ENCODE results near the gene TAOK1. TPM values are rescaled to one million over a fixed set of nuclear protein-coding genes. Genes with fewer than 3 reads are reported as not detected.

TAOK1 gene
- total and polyA plus RNA-seq, 4 experiments from 2014 or later: 3.9 to 72.0 (median 37.6) TPM

DNA sequence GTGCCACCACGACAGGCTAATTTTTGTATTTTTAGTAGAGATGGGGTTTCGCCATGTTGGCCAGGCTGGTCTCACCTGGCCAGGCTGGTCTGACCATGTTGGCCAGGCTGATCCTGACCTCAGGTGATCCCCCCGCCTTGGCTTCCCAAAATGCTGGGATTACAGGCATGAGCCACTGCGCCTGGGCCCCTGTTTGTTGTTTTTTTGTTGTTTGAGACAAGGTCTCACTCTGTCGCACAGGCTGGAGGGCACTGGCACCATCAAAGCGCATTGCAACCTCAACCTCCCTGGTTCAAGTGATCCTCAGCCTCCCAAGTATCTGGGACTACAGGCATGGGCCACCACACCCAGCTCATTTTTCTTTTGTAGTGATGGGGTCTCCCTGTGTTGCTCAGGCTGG is 43.7 kb upstream of the TAOK1 start:
- no peak for DNase-seq
- H3K4me1 Mint-ChIP-seq: peaks cover 0 to 2% (median under 1%) of the 10 kb centered on the region in 4 donors
- no peaks in the 10 kb centered on the region for H3K36me3 Mint-ChIP-seq
- ChIA-PET CTCF (ENCODE audit: partially characterized antibody) (interaction anchor here (1.1 kb wide), 1 partner anchor 26 kb away, joined by 3 read pairs; no protein-coding TSS in a partner anchor), POLR2A (ENCODE audit: partially characterized antibody) (no interaction called here)
- H3K4me3 Mint-ChIP-seq: no peak overlapping the region
- no peaks in the 10 kb centered on the region for H3K9me3 ChIP-seq (ENCODE audit: control insufficient read depth in 1 of 2, low read length in 2 of 2)
- H3K27me3 Mint-ChIP-seq: peaks cover 4 to 8% of the 10 kb centered on the region in 2 donors
- no peak overlapping the region for H3K27ac ChIP-seq (ENCODE audit: low read depth, low read length)
- no peak overlapping the region for H3K27ac Mint-ChIP-seq
- intact Hi-C loops (cut with micrococcal nuclease): no loop called here
- no peaks in the 10 kb centered on the region for H3K27me3 ChIP-seq (ENCODE audit: insufficient read depth, low read length)
- peaks cover 0 to 3% (median 0%) of the 10 kb centered on the region in 8 donors for H3K9me3 Mint-ChIP-seq
- no peaks in the 10 kb centered on the region for H3K36me3 ChIP-seq (ENCODE audit: insufficient read depth, low read length)
- no peak overlapping the region for H3K4me3 ChIP-seq (ENCODE audit: low read length in 2 of 2)
- H3K4me1 ChIP-seq (ENCODE audit: insufficient read depth, low read length): no peaks in the 10 kb centered on the region

- peaks cover 0 to 3% (median 0%) of the 10 kb centered on the region in 8 donors for H3K9me3 Mint-ChIP-seq
- intact Hi-C loops (cut with micrococcal nuclease): no loop called here
These were observed 42.1 kb upstream of the TAOK1 start for GRCh38 chr17:29347831-29348629.

DNA sequence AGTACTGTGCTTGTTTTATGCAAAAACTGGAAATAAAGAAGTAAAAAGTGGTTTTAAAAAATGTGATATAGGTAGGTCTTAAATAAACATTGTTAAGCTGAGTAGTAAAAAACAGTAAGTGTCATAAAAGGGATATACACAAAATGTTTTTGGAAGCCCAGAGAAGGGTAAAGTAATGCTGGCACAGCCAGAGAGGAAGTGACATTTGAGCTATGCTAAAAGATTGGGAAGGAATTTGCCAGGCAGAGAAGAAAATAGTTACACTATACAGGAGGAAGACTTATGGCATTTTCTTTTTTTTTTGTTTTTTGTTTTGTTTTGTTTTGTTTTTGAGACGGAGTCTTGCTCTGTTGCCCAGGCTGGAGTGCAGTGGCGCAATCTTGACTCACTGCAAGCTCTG is 40.8 kb upstream of the TAOK1 start:
- no peaks in the 10 kb centered on the region for H3K36me3 Mint-ChIP-seq
- Histone ChIP-seq H3K36me3 (ENCODE audit: insufficient read depth, low read length) (no peaks in the 10 kb centered on the region), H3K9me3 (ENCODE audit: control insufficient read depth in 1 of 2, low read length in 2 of 2) (no peaks in the 10 kb centered on the region), H3K4me1 (ENCODE audit: insufficient read depth, low read length) (no peaks in the 10 kb centered on the region), H3K27ac (ENCODE audit: low read depth, low read length) (no peak overlapping the region), H3K4me3 (ENCODE audit: low read length in 2 of 2) (no peak overlapping the region), H3K27me3 (ENCODE audit: insufficient read depth, low read length) (no peaks in the 10 kb centered on the region)
- peaks cover 1 to 5% of the 10 kb centered on the region in 2 donors for H3K27me3 Mint-ChIP-seq
- DNase-seq: no peak
- peaks cover 0 to 2% (median 0%) of the 10 kb centered on the region in 4 donors for H3K4me1 Mint-ChIP-seq
- peaks cover 0 to 1% (median 0%) of the 10 kb centered on the region in 8 donors for H3K9me3 Mint-ChIP-seq
- H3K27ac Mint-ChIP-seq: no peak overlapping the region
- CTCF ChIA-PET (ENCODE audit: partially characterized antibody): no interaction called here
- POLR2A ChIA-PET (ENCODE audit: partially characterized antibody): no interaction called here
- H3K4me3 Mint-ChIP-seq: no peak overlapping the region
- intact Hi-C loops (cut with micrococcal nuclease): no loop called here

More at GRCh38 chr17:29347831-29348629, 42.1 kb upstream of the TAOK1 start:
- H3K4me3 ChIP-seq (ENCODE audit: low read length in 2 of 2): no peak overlapping the region
- no peaks in the 10 kb centered on the region for H3K9me3 ChIP-seq (ENCODE audit: control insufficient read depth in 1 of 2, low read length in 2 of 2)
- no peak for DNase-seq
- POLR2A ChIA-PET (ENCODE audit: partially characterized antibody): no interaction called here
- no peaks in the 10 kb centered on the region for H3K4me1 ChIP-seq (ENCODE audit: insufficient read depth, low read length)
- no peak overlapping the region for H3K27ac ChIP-seq (ENCODE audit: low read depth, low read length)
- no peaks in the 10 kb centered on the region for H3K36me3 Mint-ChIP-seq
- CTCF ChIA-PET (ENCODE audit: partially characterized antibody): interaction anchor here (1.2 kb wide), 1 partner anchor 22 kb away, joined by 3 read pairs; no protein-coding TSS in a partner anchor
- no peaks in the 10 kb centered on the region for H3K36me3 ChIP-seq (ENCODE audit: insufficient read depth, low read length)
- no peak overlapping the region for H3K27ac Mint-ChIP-seq
- no peak overlapping the region for H3K4me3 Mint-ChIP-seq
- H3K27me3 Mint-ChIP-seq: peaks cover 4 to 5% of the 10 kb centered on the region in 2 donors
- H3K27me3 ChIP-seq (ENCODE audit: insufficient read depth, low read length): no peaks in the 10 kb centered on the region
- peaks cover 0 to 2% (median 0%) of the 10 kb centered on the region in 4 donors for H3K4me1 Mint-ChIP-seq

DNA sequence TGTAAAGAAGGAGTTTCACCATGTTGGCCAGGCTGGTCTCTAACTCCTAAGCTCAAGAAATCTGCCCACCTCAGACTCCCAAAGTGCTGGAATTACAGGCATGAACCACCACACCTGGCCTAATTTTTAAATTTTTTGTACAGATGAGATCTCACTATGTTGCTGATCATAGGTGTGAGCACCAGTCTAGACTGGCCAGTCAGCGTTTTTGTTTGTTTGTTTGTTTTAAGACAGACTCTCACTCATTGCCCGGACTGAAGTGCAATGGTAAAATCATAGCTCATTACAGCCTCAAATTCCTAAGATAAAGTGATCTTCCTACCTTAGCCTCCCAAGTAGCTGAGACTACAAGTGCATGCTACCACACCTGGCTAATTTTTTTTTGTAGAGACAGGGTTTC is 38.0 kb upstream of the TAOK1 start:
- Mint-ChIP-seq H3K36me3 (no peaks in the 10 kb centered on the region), H3K9me3 (no peaks in the 10 kb centered on the region), H3K4me3 (no peak overlapping the region), H3K4me1 (peaks cover 0 to 2% (median 0%) of the 10 kb centered on the region in 4 donors), H3K27ac (peak overlapping the region in 1 of 7 donors; percentile 48), H3K27me3 (peaks cover 4 to 5% of the 10 kb centered on the region in 2 donors)
- no peaks in the 10 kb centered on the region for H3K27me3 ChIP-seq (ENCODE audit: insufficient read depth, low read length)
- H3K9me3 ChIP-seq (ENCODE audit: control insufficient read depth in 1 of 2, low read length in 2 of 2): no peaks in the 10 kb centered on the region
- no peak overlapping the region for H3K4me3 ChIP-seq (ENCODE audit: low read length in 2 of 2)
- DNase-seq: no peak
- ChIA-PET POLR2A (ENCODE audit: partially characterized antibody) (no interaction called here), CTCF (ENCODE audit: partially characterized antibody) (no interaction called here)
- no peaks in the 10 kb centered on the region for H3K36me3 ChIP-seq (ENCODE audit: insufficient read depth, low read length)
- intact Hi-C loops (cut with micrococcal nuclease): no loop called here
- H3K27ac ChIP-seq (ENCODE audit: low read depth, low read length): no peak overlapping the region
- H3K4me1 ChIP-seq (ENCODE audit: insufficient read depth, low read length): no peaks in the 10 kb centered on the region

GRCh38 chr17:29357232-29357631 is 32.9 kb upstream of the TAOK1 start:
- Mint-ChIP-seq H3K27me3 (peaks cover 0 to 4% of the 10 kb centered on the region in 2 donors), H3K4me3 (no peak overlapping the region), H3K36me3 (no peaks in the 10 kb centered on the region), H3K27ac (no peak overlapping the region), H3K9me3 (no peaks in the 10 kb centered on the region), H3K4me1 (no peaks in the 10 kb centered on the region)
- CTCF ChIA-PET (ENCODE audit: partially characterized antibody): interaction anchor here (2.3 kb wide), 1 partner anchor 13 kb away, joined by 10 read pairs; no protein-coding TSS in a partner anchor
- H3K27me3 ChIP-seq (ENCODE audit: insufficient read depth, low read length): no peaks in the 10 kb centered on the region
- intact Hi-C loops (cut with micrococcal nuclease): no loop called here
- DNase-seq: no peak
- no peak overlapping the region for H3K4me3 ChIP-seq (ENCODE audit: low read length in 2 of 2)
- POLR2A ChIA-PET (ENCODE audit: partially characterized antibody): no interaction called here
- H3K4me1 ChIP-seq (ENCODE audit: insufficient read depth, low read length): no peaks in the 10 kb centered on the region
- H3K36me3 ChIP-seq (ENCODE audit: insufficient read depth, low read length): no peaks in the 10 kb centered on the region
- no peaks in the 10 kb centered on the region for H3K9me3 ChIP-seq (ENCODE audit: control insufficient read depth in 1 of 2, low read length in 2 of 2)
- no peak overlapping the region for H3K27ac ChIP-seq (ENCODE audit: low read depth, low read length)

- no peak overlapping the region for H3K27ac Mint-ChIP-seq
- CTCF ChIA-PET (ENCODE audit: partially characterized antibody): interaction anchor here (2.3 kb wide), 1 partner anchor 12 kb away, joined by 10 read pairs; no protein-coding TSS in a partner anchor
- POLR2A ChIA-PET (ENCODE audit: partially characterized antibody): no interaction called here
- no peaks in the 10 kb centered on the region for H3K4me1 ChIP-seq (ENCODE audit: insufficient read depth, low read length)
- no peaks in the 10 kb centered on the region for H3K9me3 ChIP-seq (ENCODE audit: control insufficient read depth in 1 of 2, low read length in 2 of 2)
- no peaks in the 10 kb centered on the region for H3K4me1 Mint-ChIP-seq
- no peak overlapping the region for H3K27ac ChIP-seq (ENCODE audit: low read depth, low read length)
- intact Hi-C loops (cut with micrococcal nuclease): no loop called here
- H3K36me3 ChIP-seq (ENCODE audit: insufficient read depth, low read length): no peaks in the 10 kb centered on the region
- H3K27me3 ChIP-seq (ENCODE audit: insufficient read depth, low read length): no peaks in the 10 kb centered on the region
- H3K36me3 Mint-ChIP-seq: no peaks in the 10 kb centered on the region
- no peak for DNase-seq
- peaks cover 0 to 4% of the 10 kb centered on the region in 2 donors for H3K27me3 Mint-ChIP-seq
- no peak overlapping the region for H3K4me3 Mint-ChIP-seq
- no peak overlapping the region for H3K4me3 ChIP-seq (ENCODE audit: low read length in 2 of 2)
- no peaks in the 10 kb centered on the region for H3K9me3 Mint-ChIP-seq
These were observed 32.3 kb upstream of the TAOK1 start for GRCh38 chr17:29357821-29358232.

GRCh38 chr17:29358416-29358815 is 31.7 kb upstream of the TAOK1 start:
- Histone ChIP-seq H3K27me3 (ENCODE audit: insufficient read depth, low read length) (no peaks in the 10 kb centered on the region), H3K27ac (ENCODE audit: low read depth, low read length) (no peak overlapping the region), H3K4me1 (ENCODE audit: insufficient read depth, low read length) (no peaks in the 10 kb centered on the region), H3K9me3 (ENCODE audit: control insufficient read depth in 1 of 2, low read length in 2 of 2) (no peaks in the 10 kb centered on the region), H3K4me3 (ENCODE audit: low read length in 2 of 2) (no peak overlapping the region), H3K36me3 (ENCODE audit: insufficient read depth, low read length) (no peaks in the 10 kb centered on the region)
- peaks cover 0 to 4% of the 10 kb centered on the region in 2 donors for H3K27me3 Mint-ChIP-seq
- ChIA-PET POLR2A (ENCODE audit: partially characterized antibody) (no interaction called here), CTCF (ENCODE audit: partially characterized antibody) (interaction anchor here (2.3 kb wide), 1 partner anchor 11 kb away, joined by 10 read pairs; no protein-coding TSS in a partner anchor)
- no peak overlapping the region for H3K27ac Mint-ChIP-seq
- H3K4me1 Mint-ChIP-seq: no peaks in the 10 kb centered on the region
- no peak overlapping the region for H3K4me3 Mint-ChIP-seq
- H3K36me3 Mint-ChIP-seq: no peaks in the 10 kb centered on the region
- intact Hi-C loops (cut with micrococcal nuclease): no loop called here
- DNase-seq: no peak
- no peaks in the 10 kb centered on the region for H3K9me3 Mint-ChIP-seq

All from CD4-positive, alpha-beta memory T cell (primary cell).